Amygdala (tissue), 56 donors: ENCODE data around the gene HHIPL1.
A peak's percentile ranks its signal among the peaks of the same experiment; 100 is the strongest.

Experiments used
- DNase-seq, 56 donors: peaks; one replicate each; lab custom pipeline; 2025; lab: John Stamatoyannopoulos, UW

Gene HHIPL1

GRCh38 chr14:99644723-99645544, at the start of gene HHIPL1:
TSS of gene HHIPL1 (plus strand) at chr14:99645129. CDS start at chr14:99645208, 79 bp downstream.
- DNase-seq: no peak

- no peak for DNase-seq
These were observed 49.4 kb upstream of the HHIPL1 start for GRCh38 chr14:99595524-99595923.

- no peak for DNase-seq
These were observed 48.8 kb upstream of the HHIPL1 start for GRCh38 chr14:99596071-99596627.

- DNase-seq: no peak
These were observed 48.2 kb upstream of the HHIPL1 start for GRCh38 chr14:99596772-99597171.

GRCh38 chr14:99597911-99598600, 46.9 kb upstream of the HHIPL1 start:
- no peak for DNase-seq

- DNase-seq: peak in 3 of 56 donors; percentile 8 to 30 (median 18)
These were observed 46.2 kb upstream of the HHIPL1 start for GRCh38 chr14:99598774-99599173.

- DNase-seq: no peak
These were observed 45.5 kb upstream of the HHIPL1 start for GRCh38 chr14:99599393-99599792.

GRCh38 chr14:99600232-99600888, 44.6 kb upstream of the HHIPL1 start:
- no peak for DNase-seq

GRCh38 chr14:99601361-99601831, 43.5 kb upstream of the HHIPL1 start:
- peak in 9 of 56 donors; percentile 12 to 66 (median 45) for DNase-seq

GRCh38 chr14:99602054-99602787, 42.7 kb upstream of the HHIPL1 start:
- peak in 2 of 56 donors; percentile 18 to 47 for DNase-seq

- no peak for DNase-seq
These were observed 42.0 kb upstream of the HHIPL1 start for GRCh38 chr14:99602788-99603415.

GRCh38 chr14:99603471-99604277, 41.3 kb upstream of the HHIPL1 start, which contains the start of gene CCDC85C:
TSS of gene CCDC85C (minus strand) at chr14:99604207. CDS start at chr14:99603959, 248 bp downstream.
- peak in 2 of 56 donors; percentile 24 to 37 for DNase-seq

- DNase-seq: peak in 55 of 56 donors; percentile 42 to 96 (median 83)
These were observed 40.6 kb upstream of the HHIPL1 start for GRCh38 chr14:99604278-99604765.

GRCh38 chr14:99604766-99605298, 40.1 kb upstream of the HHIPL1 start:
- peak in 4 of 56 donors; percentile 32 to 67 (median 47) for DNase-seq

- DNase-seq: peak in 36 of 56 donors; percentile 26 to 75 (median 47)
These were observed 39.5 kb upstream of the HHIPL1 start for GRCh38 chr14:99605299-99605961.

GRCh38 chr14:99606359-99606758, 38.6 kb upstream of the HHIPL1 start:
- DNase-seq: no peak

- no peak for DNase-seq
These were observed 36.3 kb upstream of the HHIPL1 start for GRCh38 chr14:99608591-99608990.
